SK-N-SH (cell line): ENCODE measurements around the gene OTUD1. TPM values are rescaled to one million over a fixed set of nuclear protein-coding genes. Genes with fewer than 3 reads are reported as not detected.

Experiments
- CTCF ChIA-PET: fragments of 300-600, 350-600 bp; formaldehyde crosslinking; extraction: SDS; loops from one replicate; lab custom pipeline; 2021; lab: Yijun Ruan, JAX
- POLR2A ChIA-PET: fragments of 350-600 bp; sonication (Branson Sonifier 250); formaldehyde crosslinking; extraction: SDS; loops from one replicate; lab custom pipeline; 2020; ENCODE audit warnings: antibody characterized with exemption, inconsistent platforms; lab: Yijun Ruan, JAX
- DNase-seq: peaks from one replicate; pipeline ENCODE4 v3.0.0; 2012
- H2AFZ ChIP-seq: fragments of 200-600 bp; sonication (generic); 2 replicates; pipeline ENCODE4 v1.8.1; 2016; ENCODE audit warnings: antibody characterized with exemption, mild to moderate bottlenecking, low read depth
- H3F3A ChIP-seq: fragments of 200-600 bp; sonication (generic); replicated peaks from 2 replicates; pipeline ENCODE3; 2016; ENCODE audit warnings: antibody characterized with exemption, mild to moderate bottlenecking; ENCODE audit not compliant: insufficient read depth
- H3K27ac ChIP-seq, 2 experiments: fragments of 200-500 bp in 1 of 2; fragments of 200-600 bp in 1 of 2; sonication (Bioruptor generic) in 1 of 2; sonication (generic), shearing (Covaris generic) in 1 of 2; 2 replicates each; pipeline versions ENCODE4 v1.5.1 to v1.6.1; 2014 to 2016; ENCODE audit warnings: low read depth in 2 of 2, inconsistent platforms in 1 of 2, low read length in 1 of 2, mild to moderate bottlenecking in 1 of 2, mixed read lengths in 1 of 2
- H3K27me3 ChIP-seq: fragments of 200-600 bp; sonication (generic), shearing (Covaris generic); 2 replicates; pipeline ENCODE4 v1.6.1; 2016; ENCODE audit warnings: mixed run types; ENCODE audit not compliant: insufficient read depth
- H3K36me3 ChIP-seq, 2 experiments: fragments of 200-500 bp in 1 of 2; fragments of 200-600 bp in 1 of 2; sonication (Bioruptor generic) in 1 of 2; sonication (generic) in 1 of 2; replicated peaks in 1 of 2; 2 replicates each; pipeline versions ENCODE3 to v1.5.1; 2014 to 2016; ENCODE audit warnings: low read length in 1 of 2, mild to moderate bottlenecking in 1 of 2; ENCODE audit not compliant: insufficient read depth in 2 of 2, control insufficient read depth in 1 of 2
- H3K4me1 ChIP-seq, 2 experiments: fragments of 200-500 bp in 1 of 2; fragments of 200-600 bp in 1 of 2; sonication (Bioruptor generic) in 1 of 2; sonication (generic), shearing (Covaris generic) in 1 of 2; 2 replicates each; pipeline versions ENCODE4 v1.5.1 to v1.6.1; 2014 to 2016; ENCODE audit warnings: low read depth in 1 of 2, low read length in 1 of 2, mixed run types in 1 of 2; ENCODE audit not compliant: insufficient read depth in 2 of 2, control insufficient read depth in 1 of 2
- H3K4me2 ChIP-seq: fragments of 200-600 bp; sonication (generic), shearing (Covaris generic); 2 replicates; pipeline ENCODE4 v1.6.1; 2017; ENCODE audit warnings: mixed run types
- H3K4me3 ChIP-seq, 2 experiments: fragments of 200-500 bp in 1 of 2; fragments of 200-600 bp in 1 of 2; sonication (Bioruptor generic) in 1 of 2; sonication (generic), shearing (Covaris generic) in 1 of 2; 2 replicates each; pipeline versions ENCODE4 v1.5.1 to v1.8.1; 2014 to 2016; ENCODE audit warnings: low read depth in 2 of 2, inconsistent platforms in 1 of 2, low read length in 1 of 2, mild to moderate bottlenecking in 1 of 2, mixed read lengths in 1 of 2, moderate library complexity in 1 of 2
- H3K79me2 ChIP-seq: fragments of 200-600 bp; sonication (generic); 2 replicates; pipeline ENCODE4 v1.8.1; 2017; ENCODE audit warnings: mild to moderate bottlenecking; ENCODE audit not compliant: insufficient read depth
- H3K9ac ChIP-seq: fragments of 200-600 bp; sonication (generic); 2 replicates; pipeline ENCODE4 v1.6.1; 2017; ENCODE audit warnings: mixed run types
- H3K9me2 ChIP-seq: fragments of 200-600 bp; sonication (generic); 2 replicates; pipeline ENCODE4 v1.6.1; 2017; ENCODE audit warnings: mixed run types
- H3K9me3 ChIP-seq: fragments of 200-600 bp; sonication (generic); 2 replicates; pipeline ENCODE4 v1.6.1; 2017; ENCODE audit warnings: mixed run types, mild to moderate bottlenecking, moderate library complexity
- H4K20me1 ChIP-seq: fragments of 200-600 bp; sonication (generic); 2 replicates; pipeline ENCODE4 v1.6.1; 2017; ENCODE audit warnings: mild to moderate bottlenecking, mixed run types; ENCODE audit not compliant: insufficient read depth
- CHD2 ChIP-seq: fragments of 150-350 bp; IDR thresholded peaks from 2 replicates; pipeline ENCODE4 v1.6.1; 2018; ENCODE audit warnings: low read length; ENCODE audit not compliant: partially characterized antibody
- ELF1 ChIP-seq: IDR thresholded peaks from 2 replicates; pipeline ENCODE4 v1.4.0; 2012
- FOXJ3 ChIP-seq: sonication (generic); formaldehyde crosslinking; IDR thresholded peaks from 2 replicates; pipeline ENCODE4 v1.5.1; 2020; ENCODE audit warnings: mild to moderate bottlenecking, missing genetic modification reagents
- FOXM1 ChIP-seq: IDR thresholded peaks from 2 replicates; pipeline ENCODE4 v1.4.0; 2012; ENCODE audit warnings: low read depth, mild to moderate bottlenecking
- GABPA ChIP-seq: IDR thresholded peaks from 2 replicates; pipeline ENCODE4 v1.4.0; 2012; ENCODE audit warnings: low read depth, mild to moderate bottlenecking
- JUND ChIP-seq: IDR thresholded peaks from 2 replicates; pipeline ENCODE4 v1.4.0; 2012
- NFIC ChIP-seq: IDR thresholded peaks from 2 replicates; pipeline ENCODE4 v1.4.0; 2012; ENCODE audit warnings: borderline replicate concordance
- POLR2AphosphoS5 ChIP-seq: IDR thresholded peaks from 2 replicates; pipeline ENCODE4 v1.6.1; 2012; ENCODE audit warnings: low read depth, low read length
- RCOR1 ChIP-seq: fragments of 150-350 bp; IDR thresholded peaks from 2 replicates; pipeline ENCODE4 v1.6.1; 2017; ENCODE audit warnings: antibody characterized with exemption, low read length
- SIN3A ChIP-seq: IDR thresholded peaks from 2 replicates; pipeline ENCODE4 v1.6.1; 2012; ENCODE audit warnings: low read depth, mild to moderate bottlenecking, low read length, moderate library complexity, borderline replicate concordance
- SMC3 ChIP-seq: IDR thresholded peaks from 2 replicates; pipeline ENCODE4 v1.6.1; 2012; ENCODE audit warnings: low read depth, low read length, improper control_type of control experiment
- TAF1 ChIP-seq: IDR thresholded peaks from 2 replicates; pipeline ENCODE4 v1.6.1; 2012; ENCODE audit warnings: low read depth, mild to moderate bottlenecking, low read length, moderate library complexity, borderline replicate concordance
- TCF12 ChIP-seq: IDR thresholded peaks from 2 replicates; pipeline ENCODE4 v1.4.0; 2012
- YY1 ChIP-seq: IDR thresholded peaks from 2 replicates; pipeline ENCODE4 v1.4.0; 2012; ENCODE audit warnings: low read depth, mild to moderate bottlenecking
- WGBS: methylation state at CpG from one replicate; pipeline ENCODE4 v1.1.6; 2017; ENCODE audit warnings: low lambda C conversion rate; 5-methylcytosine and 5-hydroxymethylcytosine counted together
- polyA plus RNA-seq, 3 experiments: library from polyadenylated mRNA; depleted of rRNA; stranded (reverse); fragments of >200 nt; gene quantifications; 2 replicates each; pipeline ENCODE4 v1.2.3, GENCODE V29; 2012
- TF ChIP-seq, protein P1 (sequence below): fragments of 200-600 bp; sonication (generic); IDR thresholded peaks from 2 replicates; pipeline ENCODE4 v1.6.1; 2017; ENCODE audit warnings: antibody characterized with exemption, mild to moderate bottlenecking, moderate library complexity
- TF ChIP-seq, protein P2 (sequence below): fragments of 150-350 bp; IDR thresholded peaks from 2 replicates; pipeline ENCODE4 v1.6.1; 2016; ENCODE audit warnings: mild to moderate bottlenecking, low read depth, low read length
- TF ChIP-seq, protein P3 (sequence below): IDR thresholded peaks from 2 replicates; pipeline ENCODE4; 2012
- TF ChIP-seq, protein P4 (sequence below): fragments of 150-350 bp; IDR thresholded peaks from 2 replicates; pipeline ENCODE4 v1.6.1; 2017; ENCODE audit warnings: antibody characterized with exemption, low read length, low read depth, borderline replicate concordance
- TF ChIP-seq, protein P5 (sequence below): IDR thresholded peaks from 2 replicates; pipeline ENCODE4 v1.6.1; 2012; ENCODE audit warnings: mild to moderate bottlenecking, low read depth, low read length, moderate library complexity
- TF ChIP-seq, protein P6 (sequence below): IDR thresholded peaks from 2 replicates; pipeline ENCODE4 v1.4.0; 2012; ENCODE audit warnings: low read depth, borderline replicate concordance

OTUD1 gene
- polyA plus RNA-seq, 1 of the 3 experiments (the other 2 are of a cell fraction) = 8.5 TPM

DNA sequence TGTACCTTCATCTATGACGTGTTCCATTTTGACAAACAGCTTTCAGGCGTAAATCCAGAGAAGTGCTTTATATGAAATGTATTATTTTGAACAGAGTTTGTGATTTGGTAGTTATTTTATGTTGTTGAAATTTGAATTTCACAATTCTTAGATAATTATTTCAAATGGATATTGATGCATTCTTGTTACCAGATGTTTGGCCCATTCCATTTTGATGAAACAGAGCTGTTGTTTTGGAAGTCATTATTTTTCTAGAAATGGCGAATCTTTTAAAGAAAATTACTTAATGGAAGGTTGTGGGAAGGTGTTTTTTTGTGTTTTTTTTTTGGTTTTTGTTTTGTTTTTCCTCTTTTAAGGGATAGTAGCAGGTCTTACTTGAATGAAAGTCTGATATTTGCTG, 2.4 kb downstream of the OTUD1 start:
- CTCF ChIA-PET = interaction anchor here (0.8 kb wide), 1 partner anchor 283 kb away, joined by 3 read pairs; no protein-coding TSS in a partner anchor
- 86% methylated on average over 3 of the region's 3 CpGs for WGBS
- POLR2A ChIA-PET = no interaction called here
- Histone ChIP-seq H3K36me3 (peaks cover 0 to 8% of the 10 kb centered on the region in 2 experiments), H3K9me2 (no peaks in the 10 kb centered on the region), H3K27ac (no peak overlapping the region), H3K4me1 (peaks cover 4 to 6% of the 10 kb centered on the region in 2 experiments; a peak in 3 of 4 replicates), H3K9me3 (no peaks in the 10 kb centered on the region), H3K4me3 (peak overlapping the region; percentile 63 to 76; a peak in 3 of 4 replicates), H3K27me3 (no peaks in the 10 kb centered on the region), H3K4me2 (peak overlapping the region; percentile 81), H3K9ac (peak overlapping the region; percentile 82), H4K20me1 (peaks cover 24% of the 10 kb centered on the region; the same call in 1 of the 2 replicates), H3F3A (peaks cover 9% of the 10 kb centered on the region), H2AFZ (no peak overlapping the region), H3K79me2 (peaks cover 45% of the 10 kb centered on the region)
- TF ChIP-seq SMC3 = no peak
- no peak for TF ChIP-seq FOXJ3 (CRISPR knock-in tag)
- TF ChIP-seq RCOR1 = no peak
- no peak for TF ChIP-seq SIN3A
- no peak for TF ChIP-seq TAF1
- TF ChIP-seq TCF12 = no peak
- TF ChIP-seq, protein P1, sequence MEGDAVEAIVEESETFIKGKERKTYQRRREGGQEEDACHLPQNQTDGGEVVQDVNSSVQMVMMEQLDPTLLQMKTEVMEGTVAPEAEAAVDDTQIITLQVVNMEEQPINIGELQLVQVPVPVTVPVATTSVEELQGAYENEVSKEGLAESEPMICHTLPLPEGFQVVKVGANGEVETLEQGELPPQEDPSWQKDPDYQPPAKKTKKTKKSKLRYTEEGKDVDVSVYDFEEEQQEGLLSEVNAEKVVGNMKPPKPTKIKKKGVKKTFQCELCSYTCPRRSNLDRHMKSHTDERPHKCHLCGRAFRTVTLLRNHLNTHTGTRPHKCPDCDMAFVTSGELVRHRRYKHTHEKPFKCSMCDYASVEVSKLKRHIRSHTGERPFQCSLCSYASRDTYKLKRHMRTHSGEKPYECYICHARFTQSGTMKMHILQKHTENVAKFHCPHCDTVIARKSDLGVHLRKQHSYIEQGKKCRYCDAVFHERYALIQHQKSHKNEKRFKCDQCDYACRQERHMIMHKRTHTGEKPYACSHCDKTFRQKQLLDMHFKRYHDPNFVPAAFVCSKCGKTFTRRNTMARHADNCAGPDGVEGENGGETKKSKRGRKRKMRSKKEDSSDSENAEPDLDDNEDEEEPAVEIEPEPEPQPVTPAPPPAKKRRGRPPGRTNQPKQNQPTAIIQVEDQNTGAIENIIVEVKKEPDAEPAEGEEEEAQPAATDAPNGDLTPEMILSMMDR = no peak
- no peak for TF ChIP-seq FOXM1
- no peak for TF ChIP-seq YY1
- no peak for TF ChIP-seq CHD2
- TF ChIP-seq NFIC = no peak
- TF ChIP-seq ELF1 = no peak
- TF ChIP-seq, protein P2, sequence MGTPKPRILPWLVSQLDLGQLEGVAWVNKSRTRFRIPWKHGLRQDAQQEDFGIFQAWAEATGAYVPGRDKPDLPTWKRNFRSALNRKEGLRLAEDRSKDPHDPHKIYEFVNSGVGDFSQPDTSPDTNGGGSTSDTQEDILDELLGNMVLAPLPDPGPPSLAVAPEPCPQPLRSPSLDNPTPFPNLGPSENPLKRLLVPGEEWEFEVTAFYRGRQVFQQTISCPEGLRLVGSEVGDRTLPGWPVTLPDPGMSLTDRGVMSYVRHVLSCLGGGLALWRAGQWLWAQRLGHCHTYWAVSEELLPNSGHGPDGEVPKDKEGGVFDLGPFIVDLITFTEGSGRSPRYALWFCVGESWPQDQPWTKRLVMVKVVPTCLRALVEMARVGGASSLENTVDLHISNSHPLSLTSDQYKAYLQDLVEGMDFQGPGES = no peak
- TF ChIP-seq, protein P3, sequence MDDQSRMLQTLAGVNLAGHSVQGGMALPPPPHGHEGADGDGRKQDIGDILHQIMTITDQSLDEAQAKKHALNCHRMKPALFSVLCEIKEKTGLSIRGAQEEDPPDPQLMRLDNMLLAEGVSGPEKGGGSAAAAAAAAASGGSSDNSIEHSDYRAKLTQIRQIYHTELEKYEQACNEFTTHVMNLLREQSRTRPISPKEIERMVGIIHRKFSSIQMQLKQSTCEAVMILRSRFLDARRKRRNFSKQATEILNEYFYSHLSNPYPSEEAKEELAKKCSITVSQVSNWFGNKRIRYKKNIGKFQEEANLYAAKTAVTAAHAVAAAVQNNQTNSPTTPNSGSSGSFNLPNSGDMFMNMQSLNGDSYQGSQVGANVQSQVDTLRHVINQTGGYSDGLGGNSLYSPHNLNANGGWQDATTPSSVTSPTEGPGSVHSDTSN = no peak
- TF ChIP-seq, protein P4, sequence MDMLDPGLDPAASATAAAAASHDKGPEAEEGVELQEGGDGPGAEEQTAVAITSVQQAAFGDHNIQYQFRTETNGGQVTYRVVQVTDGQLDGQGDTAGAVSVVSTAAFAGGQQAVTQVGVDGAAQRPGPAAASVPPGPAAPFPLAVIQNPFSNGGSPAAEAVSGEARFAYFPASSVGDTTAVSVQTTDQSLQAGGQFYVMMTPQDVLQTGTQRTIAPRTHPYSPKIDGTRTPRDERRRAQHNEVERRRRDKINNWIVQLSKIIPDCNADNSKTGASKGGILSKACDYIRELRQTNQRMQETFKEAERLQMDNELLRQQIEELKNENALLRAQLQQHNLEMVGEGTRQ = no peak
- TF ChIP-seq, protein P5, sequence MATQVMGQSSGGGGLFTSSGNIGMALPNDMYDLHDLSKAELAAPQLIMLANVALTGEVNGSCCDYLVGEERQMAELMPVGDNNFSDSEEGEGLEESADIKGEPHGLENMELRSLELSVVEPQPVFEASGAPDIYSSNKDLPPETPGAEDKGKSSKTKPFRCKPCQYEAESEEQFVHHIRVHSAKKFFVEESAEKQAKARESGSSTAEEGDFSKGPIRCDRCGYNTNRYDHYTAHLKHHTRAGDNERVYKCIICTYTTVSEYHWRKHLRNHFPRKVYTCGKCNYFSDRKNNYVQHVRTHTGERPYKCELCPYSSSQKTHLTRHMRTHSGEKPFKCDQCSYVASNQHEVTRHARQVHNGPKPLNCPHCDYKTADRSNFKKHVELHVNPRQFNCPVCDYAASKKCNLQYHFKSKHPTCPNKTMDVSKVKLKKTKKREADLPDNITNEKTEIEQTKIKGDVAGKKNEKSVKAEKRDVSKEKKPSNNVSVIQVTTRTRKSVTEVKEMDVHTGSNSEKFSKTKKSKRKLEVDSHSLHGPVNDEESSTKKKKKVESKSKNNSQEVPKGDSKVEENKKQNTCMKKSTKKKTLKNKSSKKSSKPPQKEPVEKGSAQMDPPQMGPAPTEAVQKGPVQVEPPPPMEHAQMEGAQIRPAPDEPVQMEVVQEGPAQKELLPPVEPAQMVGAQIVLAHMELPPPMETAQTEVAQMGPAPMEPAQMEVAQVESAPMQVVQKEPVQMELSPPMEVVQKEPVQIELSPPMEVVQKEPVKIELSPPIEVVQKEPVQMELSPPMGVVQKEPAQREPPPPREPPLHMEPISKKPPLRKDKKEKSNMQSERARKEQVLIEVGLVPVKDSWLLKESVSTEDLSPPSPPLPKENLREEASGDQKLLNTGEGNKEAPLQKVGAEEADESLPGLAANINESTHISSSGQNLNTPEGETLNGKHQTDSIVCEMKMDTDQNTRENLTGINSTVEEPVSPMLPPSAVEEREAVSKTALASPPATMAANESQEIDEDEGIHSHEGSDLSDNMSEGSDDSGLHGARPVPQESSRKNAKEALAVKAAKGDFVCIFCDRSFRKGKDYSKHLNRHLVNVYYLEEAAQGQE = no peak
- TF ChIP-seq GABPA = no peak
- no peak for TF ChIP-seq JUND
- TF ChIP-seq POLR2AphosphoS5 = no peak
- TF ChIP-seq, protein P6, sequence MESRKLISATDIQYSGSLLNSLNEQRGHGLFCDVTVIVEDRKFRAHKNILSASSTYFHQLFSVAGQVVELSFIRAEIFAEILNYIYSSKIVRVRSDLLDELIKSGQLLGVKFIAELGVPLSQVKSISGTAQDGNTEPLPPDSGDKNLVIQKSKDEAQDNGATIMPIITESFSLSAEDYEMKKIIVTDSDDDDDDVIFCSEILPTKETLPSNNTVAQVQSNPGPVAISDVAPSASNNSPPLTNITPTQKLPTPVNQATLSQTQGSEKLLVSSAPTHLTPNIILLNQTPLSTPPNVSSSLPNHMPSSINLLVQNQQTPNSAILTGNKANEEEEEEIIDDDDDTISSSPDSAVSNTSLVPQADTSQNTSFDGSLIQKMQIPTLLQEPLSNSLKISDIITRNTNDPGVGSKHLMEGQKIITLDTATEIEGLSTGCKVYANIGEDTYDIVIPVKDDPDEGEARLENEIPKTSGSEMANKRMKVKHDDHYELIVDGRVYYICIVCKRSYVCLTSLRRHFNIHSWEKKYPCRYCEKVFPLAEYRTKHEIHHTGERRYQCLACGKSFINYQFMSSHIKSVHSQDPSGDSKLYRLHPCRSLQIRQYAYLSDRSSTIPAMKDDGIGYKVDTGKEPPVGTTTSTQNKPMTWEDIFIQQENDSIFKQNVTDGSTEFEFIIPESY = no peak
- no peak for DNase-seq
